ENCODE data around the gene TTI1. TPM values are rescaled to one million over a fixed set of nuclear protein-coding genes. Genes with fewer than 3 reads are reported as not detected.

The TTI1 gene
- total and polyA plus RNA-seq, 2 of the 13 experiments (the other 11 are each of a cell fraction or from before 2014, with no cell fraction given) = 22.9 to 39.8 TPM

DNA sequence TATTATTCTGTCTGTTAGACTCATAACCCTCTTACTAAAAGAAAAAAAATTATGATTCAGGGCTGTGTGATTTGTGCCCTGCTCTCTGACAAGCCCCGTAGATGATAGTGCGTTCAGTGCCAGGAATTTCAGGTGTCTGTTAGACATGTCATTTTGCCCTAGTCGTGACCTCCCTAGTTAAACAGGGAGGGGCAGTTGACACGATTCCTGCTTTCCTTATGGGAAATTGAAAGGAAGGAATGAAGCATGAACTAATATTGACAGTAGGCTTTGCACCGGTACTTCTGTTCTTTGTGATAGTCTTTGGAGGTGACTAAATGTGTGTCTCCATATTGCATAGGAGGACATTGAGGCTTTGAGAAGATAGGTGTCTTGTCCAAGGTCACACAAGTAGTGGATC, 26.6 kb upstream of the TTI1 start (continued):
- no peak for TF ChIP-seq BRD4 (CRISPR knock-in tag; IDR thresholded peaks at IDR 0.05)
- no peak for TF ChIP-seq ATM (IDR thresholded peaks at IDR 0.05; ENCODE audit: borderline replicate concordance)
- TF ChIP-seq GLI4 (CRISPR knock-in tag; IDR thresholded peaks at IDR 0.05; ENCODE audit: borderline replicate concordance) = no peak
- TF ChIP-seq ZNF235 (CRISPR knock-in tag; IDR thresholded peaks at IDR 0.05; ENCODE audit: borderline replicate concordance) = no peak
- no peak for TF ChIP-seq ZNF83 (CRISPR knock-in tag; IDR thresholded peaks at IDR 0.05; ENCODE audit: borderline replicate concordance)
- TF ChIP-seq, protein P1, sequence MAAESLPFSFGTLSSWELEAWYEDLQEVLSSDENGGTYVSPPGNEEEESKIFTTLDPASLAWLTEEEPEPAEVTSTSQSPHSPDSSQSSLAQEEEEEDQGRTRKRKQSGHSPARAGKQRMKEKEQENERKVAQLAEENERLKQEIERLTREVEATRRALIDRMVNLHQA (CRISPR knock-in tag; IDR thresholded peaks at IDR 0.05) = no peak
- TF ChIP-seq GLMP (CRISPR knock-in tag; IDR thresholded peaks at IDR 0.05; ENCODE audit: borderline replicate concordance) = no peak
- TF ChIP-seq TAF15 (IDR thresholded peaks at IDR 0.05; ENCODE audit: low read depth, low read length, poor library complexity, severe bottlenecking) = no peak
- no peak for TF ChIP-seq XRCC5 (optimal IDR thresholded peaks at IDR 0.05; ENCODE audit: low read length)
- TF ChIP-seq EEA1 (CRISPR knock-in tag; IDR thresholded peaks at IDR 0.05; ENCODE audit: borderline replicate concordance) = no peak
- TF ChIP-seq ZNF839 (CRISPR knock-in tag; IDR thresholded peaks at IDR 0.05; ENCODE audit: borderline replicate concordance) = no peak
- TF ChIP-seq, protein P2, sequence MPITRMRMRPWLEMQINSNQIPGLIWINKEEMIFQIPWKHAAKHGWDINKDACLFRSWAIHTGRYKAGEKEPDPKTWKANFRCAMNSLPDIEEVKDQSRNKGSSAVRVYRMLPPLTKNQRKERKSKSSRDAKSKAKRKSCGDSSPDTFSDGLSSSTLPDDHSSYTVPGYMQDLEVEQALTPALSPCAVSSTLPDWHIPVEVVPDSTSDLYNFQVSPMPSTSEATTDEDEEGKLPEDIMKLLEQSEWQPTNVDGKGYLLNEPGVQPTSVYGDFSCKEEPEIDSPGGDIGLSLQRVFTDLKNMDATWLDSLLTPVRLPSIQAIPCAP (CRISPR knock-in tag; IDR thresholded peaks at IDR 0.05; ENCODE audit: low read depth) = no peak
- no peak; the same call in 1 of the 2 replicates for TF ChIP-seq FOXA1 (IDR thresholded peaks at IDR 0.05)
- TF ChIP-seq FOXA1 (CRISPR knock-in tag; IDR thresholded peaks at IDR 0.05) = peak; percentile 94
- no peak for TF ChIP-seq ZNF589 (CRISPR knock-in tag; conservative IDR thresholded peaks at IDR 0.05)
- no peak for TF ChIP-seq ZNF749 (CRISPR knock-in tag; IDR thresholded peaks at IDR 0.05; ENCODE audit: borderline replicate concordance)
- TF ChIP-seq MEIS2 (CRISPR knock-in tag; IDR thresholded peaks at IDR 0.05) = no peak
- no peak for TF ChIP-seq PAWR (CRISPR knock-in tag; IDR thresholded peaks at IDR 0.05; ENCODE audit: borderline replicate concordance)
- no peak for TF ChIP-seq HMGA1 (CRISPR knock-in tag; conservative IDR thresholded peaks at IDR 0.05)
- no peak for TF ChIP-seq ZZZ3 (CRISPR knock-in tag; IDR thresholded peaks at IDR 0.05; ENCODE audit: borderline replicate concordance)
- no peak for TF ChIP-seq HNRNPUL1 (IDR thresholded peaks at IDR 0.05; ENCODE audit: low read depth, low read length)
- TF ChIP-seq NCOA1 (CRISPR knock-in tag; IDR thresholded peaks at IDR 0.05) = no peak
- TF ChIP-seq ZNF276 (CRISPR knock-in tag; IDR thresholded peaks at IDR 0.05; ENCODE audit: low read depth) = no peak
- no peak for TF ChIP-seq ZMAT3 (CRISPR knock-in tag; conservative IDR thresholded peaks at IDR 0.05)
- TF ChIP-seq PTBP1 (IDR thresholded peaks at IDR 0.05; ENCODE audit: low read depth, low read length, poor library complexity, severe bottlenecking) = no peak
- TF ChIP-seq STAG1 (CRISPR knock-in tag; IDR thresholded peaks at IDR 0.05) = no peak
- no peak for TF ChIP-seq RELA (CRISPR knock-in tag; IDR thresholded peaks at IDR 0.05)
- no peak for TF ChIP-seq CEBPB (IDR thresholded peaks at IDR 0.05; ENCODE audit: borderline replicate concordance, low read depth, low read length)

Measured in HepG2 (cell line).